ENCODE measurements around the gene IPO4.

DNA sequence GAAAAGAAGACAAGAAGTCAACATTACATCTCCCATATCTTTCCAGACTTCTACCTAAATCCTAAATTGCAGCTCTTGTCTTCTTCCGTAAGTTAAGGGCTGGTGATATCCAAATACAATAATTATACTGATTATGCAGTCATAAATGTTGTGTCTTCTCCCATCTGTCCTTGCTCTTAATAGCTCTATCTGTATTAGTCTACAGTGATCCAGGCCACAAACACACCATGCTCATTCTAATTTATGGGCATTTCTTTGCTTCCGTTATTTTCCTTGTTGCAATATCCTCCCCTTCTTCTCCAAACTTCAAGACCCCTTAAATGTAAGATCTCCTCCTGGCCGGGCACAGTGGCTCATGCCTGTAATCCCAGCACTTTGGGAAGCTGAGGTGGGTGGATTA, 30.9 kb upstream of the IPO4 start:
- no peak for TF ChIP-seq POLR2AphosphoS5 (IDR thresholded peaks at IDR 0.05)
- TF ChIP-seq, protein P1, sequence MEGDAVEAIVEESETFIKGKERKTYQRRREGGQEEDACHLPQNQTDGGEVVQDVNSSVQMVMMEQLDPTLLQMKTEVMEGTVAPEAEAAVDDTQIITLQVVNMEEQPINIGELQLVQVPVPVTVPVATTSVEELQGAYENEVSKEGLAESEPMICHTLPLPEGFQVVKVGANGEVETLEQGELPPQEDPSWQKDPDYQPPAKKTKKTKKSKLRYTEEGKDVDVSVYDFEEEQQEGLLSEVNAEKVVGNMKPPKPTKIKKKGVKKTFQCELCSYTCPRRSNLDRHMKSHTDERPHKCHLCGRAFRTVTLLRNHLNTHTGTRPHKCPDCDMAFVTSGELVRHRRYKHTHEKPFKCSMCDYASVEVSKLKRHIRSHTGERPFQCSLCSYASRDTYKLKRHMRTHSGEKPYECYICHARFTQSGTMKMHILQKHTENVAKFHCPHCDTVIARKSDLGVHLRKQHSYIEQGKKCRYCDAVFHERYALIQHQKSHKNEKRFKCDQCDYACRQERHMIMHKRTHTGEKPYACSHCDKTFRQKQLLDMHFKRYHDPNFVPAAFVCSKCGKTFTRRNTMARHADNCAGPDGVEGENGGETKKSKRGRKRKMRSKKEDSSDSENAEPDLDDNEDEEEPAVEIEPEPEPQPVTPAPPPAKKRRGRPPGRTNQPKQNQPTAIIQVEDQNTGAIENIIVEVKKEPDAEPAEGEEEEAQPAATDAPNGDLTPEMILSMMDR (IDR thresholded peaks at IDR 0.05) = no peak
- no peak for TF ChIP-seq POLR2A (IDR thresholded peaks at IDR 0.05)
